SK-N-SH (cell line): ENCODE data around the gene UTP25. TPM values are rescaled to one million over a fixed set of nuclear protein-coding genes. Genes with fewer than 3 reads are reported as not detected.

Experiments used
- CTCF ChIA-PET: fragments of 300-600, 350-600 bp; formaldehyde crosslinking; extraction: SDS; loops from one replicate; lab custom pipeline; 2021; lab: Yijun Ruan, JAX
- POLR2A ChIA-PET: fragments of 350-600 bp; sonication (Branson Sonifier 250); formaldehyde crosslinking; extraction: SDS; loops from one replicate; lab custom pipeline; 2020; ENCODE audit warnings: antibody characterized with exemption, inconsistent platforms; lab: Yijun Ruan, JAX
- DNase-seq: peaks from one replicate; pipeline ENCODE4 v3.0.0; 2012
- H2AFZ ChIP-seq: fragments of 200-600 bp; sonication (generic); 2 replicates; pipeline ENCODE4 v1.8.1; 2016; ENCODE audit warnings: antibody characterized with exemption, mild to moderate bottlenecking, low read depth
- H3F3A ChIP-seq: fragments of 200-600 bp; sonication (generic); replicated peaks from 2 replicates; pipeline ENCODE3; 2016; ENCODE audit warnings: antibody characterized with exemption, mild to moderate bottlenecking; ENCODE audit not compliant: insufficient read depth
- H3K27ac ChIP-seq, 2 experiments: fragments of 200-500 bp in 1 of 2; fragments of 200-600 bp in 1 of 2; sonication (Bioruptor generic) in 1 of 2; sonication (generic), shearing (Covaris generic) in 1 of 2; 2 replicates each; pipeline versions ENCODE4 v1.5.1 to v1.6.1; 2014 to 2016; ENCODE audit warnings: low read depth in 2 of 2, inconsistent platforms in 1 of 2, low read length in 1 of 2, mild to moderate bottlenecking in 1 of 2, mixed read lengths in 1 of 2
- H3K27me3 ChIP-seq: fragments of 200-600 bp; sonication (generic), shearing (Covaris generic); 2 replicates; pipeline ENCODE4 v1.6.1; 2016; ENCODE audit warnings: mixed run types; ENCODE audit not compliant: insufficient read depth
- H3K36me3 ChIP-seq, 2 experiments: fragments of 200-500 bp in 1 of 2; fragments of 200-600 bp in 1 of 2; sonication (Bioruptor generic) in 1 of 2; sonication (generic) in 1 of 2; replicated peaks in 1 of 2; 2 replicates each; pipeline versions ENCODE3 to v1.5.1; 2014 to 2016; ENCODE audit warnings: low read length in 1 of 2, mild to moderate bottlenecking in 1 of 2; ENCODE audit not compliant: insufficient read depth in 2 of 2, control insufficient read depth in 1 of 2
- H3K4me1 ChIP-seq, 2 experiments: fragments of 200-500 bp in 1 of 2; fragments of 200-600 bp in 1 of 2; sonication (Bioruptor generic) in 1 of 2; sonication (generic), shearing (Covaris generic) in 1 of 2; 2 replicates each; pipeline versions ENCODE4 v1.5.1 to v1.6.1; 2014 to 2016; ENCODE audit warnings: low read depth in 1 of 2, low read length in 1 of 2, mixed run types in 1 of 2; ENCODE audit not compliant: insufficient read depth in 2 of 2, control insufficient read depth in 1 of 2
- H3K4me2 ChIP-seq: fragments of 200-600 bp; sonication (generic), shearing (Covaris generic); 2 replicates; pipeline ENCODE4 v1.6.1; 2017; ENCODE audit warnings: mixed run types
- H3K4me3 ChIP-seq, 2 experiments: fragments of 200-500 bp in 1 of 2; fragments of 200-600 bp in 1 of 2; sonication (Bioruptor generic) in 1 of 2; sonication (generic), shearing (Covaris generic) in 1 of 2; 2 replicates each; pipeline versions ENCODE4 v1.5.1 to v1.8.1; 2014 to 2016; ENCODE audit warnings: low read depth in 2 of 2, inconsistent platforms in 1 of 2, low read length in 1 of 2, mild to moderate bottlenecking in 1 of 2, mixed read lengths in 1 of 2, moderate library complexity in 1 of 2
- H3K79me2 ChIP-seq: fragments of 200-600 bp; sonication (generic); 2 replicates; pipeline ENCODE4 v1.8.1; 2017; ENCODE audit warnings: mild to moderate bottlenecking; ENCODE audit not compliant: insufficient read depth
- H3K9ac ChIP-seq: fragments of 200-600 bp; sonication (generic); 2 replicates; pipeline ENCODE4 v1.6.1; 2017; ENCODE audit warnings: mixed run types
- H3K9me2 ChIP-seq: fragments of 200-600 bp; sonication (generic); 2 replicates; pipeline ENCODE4 v1.6.1; 2017; ENCODE audit warnings: mixed run types
- H3K9me3 ChIP-seq: fragments of 200-600 bp; sonication (generic); 2 replicates; pipeline ENCODE4 v1.6.1; 2017; ENCODE audit warnings: mixed run types, mild to moderate bottlenecking, moderate library complexity
- H4K20me1 ChIP-seq: fragments of 200-600 bp; sonication (generic); 2 replicates; pipeline ENCODE4 v1.6.1; 2017; ENCODE audit warnings: mild to moderate bottlenecking, mixed run types; ENCODE audit not compliant: insufficient read depth
- CHD2 ChIP-seq: fragments of 150-350 bp; IDR thresholded peaks from 2 replicates; pipeline ENCODE4 v1.6.1; 2018; ENCODE audit warnings: low read length; ENCODE audit not compliant: partially characterized antibody
- EP300 ChIP-seq, 2 experiments: IDR thresholded peaks; 2 replicates each; pipeline versions ENCODE4 v1.4.0 to v1.6.1; 2012; ENCODE audit warnings: borderline replicate concordance in 1 of 2, low read depth in 1 of 2, low read length in 1 of 2
- FOSL2 ChIP-seq: IDR thresholded peaks from 2 replicates; pipeline ENCODE4 v1.4.0; 2012; ENCODE audit warnings: low read depth, mild to moderate bottlenecking, moderate library complexity, borderline replicate concordance
- GABPA ChIP-seq: IDR thresholded peaks from 2 replicates; pipeline ENCODE4 v1.4.0; 2012; ENCODE audit warnings: low read depth, mild to moderate bottlenecking
- MXI1 ChIP-seq: IDR thresholded peaks from 2 replicates; pipeline ENCODE4 v1.6.1; 2012; ENCODE audit warnings: mild to moderate bottlenecking, low read depth, low read length, improper control_type of control experiment
- NRF1 ChIP-seq: IDR thresholded peaks from 2 replicates; pipeline ENCODE4 v1.6.1; 2012; ENCODE audit warnings: low read depth, mild to moderate bottlenecking, low read length
- TAF1 ChIP-seq: IDR thresholded peaks from 2 replicates; pipeline ENCODE4 v1.6.1; 2012; ENCODE audit warnings: low read depth, mild to moderate bottlenecking, low read length, moderate library complexity, borderline replicate concordance
- TEAD4 ChIP-seq: IDR thresholded peaks from 2 replicates; pipeline ENCODE4 v1.4.0; 2012; ENCODE audit warnings: mild to moderate bottlenecking, borderline replicate concordance; ENCODE audit not compliant: insufficient read depth
- WGBS: methylation state at CpG from one replicate; pipeline ENCODE4 v1.1.6; 2017; ENCODE audit warnings: low lambda C conversion rate; 5-methylcytosine and 5-hydroxymethylcytosine counted together
- polyA plus RNA-seq, 3 experiments: library from polyadenylated mRNA; depleted of rRNA; stranded (reverse); fragments of >200 nt; gene quantifications; 2 replicates each; pipeline ENCODE4 v1.2.3, GENCODE V29; 2012
- TF ChIP-seq, protein P1 (sequence below): IDR thresholded peaks from 2 replicates; pipeline ENCODE4 v1.4.0; 2012; ENCODE audit warnings: low read depth, borderline replicate concordance
- TF ChIP-seq, protein P2 (sequence below): IDR thresholded peaks from 2 replicates; pipeline ENCODE4 v1.4.0; 2012; ENCODE audit warnings: low read depth
- TF ChIP-seq, protein P3 (sequence below): fragments of 150-350 bp; IDR thresholded peaks from 2 replicates; pipeline ENCODE4 v1.6.1; 2016; ENCODE audit warnings: mild to moderate bottlenecking, low read depth, low read length
- TF ChIP-seq, protein P4 (sequence below): fragments of 150-350 bp; IDR thresholded peaks from 2 replicates; pipeline ENCODE4 v1.6.1; 2017; ENCODE audit warnings: antibody characterized with exemption, low read length, low read depth, borderline replicate concordance

The UTP25 gene
- polyA plus RNA-seq, 1 of the 3 experiments (the other 2 are of a cell fraction): 6.3 TPM

DNA sequence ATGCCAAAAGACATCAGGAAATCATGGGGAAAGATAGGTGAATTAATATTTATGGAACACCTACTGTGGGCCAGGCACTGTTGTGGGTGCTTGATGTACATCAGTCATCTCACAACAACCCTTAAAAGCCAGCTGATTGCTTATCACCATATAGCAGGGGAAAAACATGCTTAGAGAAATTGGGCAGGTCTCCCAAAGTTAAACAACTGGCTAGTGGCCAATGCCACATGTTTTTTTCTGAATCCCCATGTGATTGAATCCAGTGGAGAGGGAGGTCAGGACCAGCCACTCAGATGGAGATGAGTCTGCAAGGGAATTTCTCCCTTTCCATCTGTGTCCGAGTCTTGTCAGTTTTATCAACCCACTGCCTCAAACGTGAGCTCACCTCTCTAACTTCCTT is 33.5 kb downstream of the UTP25 start:
- no peak overlapping the region; a peak in 1 of 4 replicates for H3K27ac ChIP-seq
- no peaks in the 10 kb centered on the region for H3K9me2 ChIP-seq
- no peak overlapping the region for H3K9ac ChIP-seq
- H3K27me3 ChIP-seq: no peaks in the 10 kb centered on the region
- 89% methylated on average over 2 of the region's 2 CpGs for WGBS
- H3K4me3 ChIP-seq: no peak overlapping the region
- H4K20me1 ChIP-seq: no peaks in the 10 kb centered on the region
- no peaks in the 10 kb centered on the region for H3K9me3 ChIP-seq
- H3K4me2 ChIP-seq: no peak overlapping the region
- TF ChIP-seq, protein P1, sequence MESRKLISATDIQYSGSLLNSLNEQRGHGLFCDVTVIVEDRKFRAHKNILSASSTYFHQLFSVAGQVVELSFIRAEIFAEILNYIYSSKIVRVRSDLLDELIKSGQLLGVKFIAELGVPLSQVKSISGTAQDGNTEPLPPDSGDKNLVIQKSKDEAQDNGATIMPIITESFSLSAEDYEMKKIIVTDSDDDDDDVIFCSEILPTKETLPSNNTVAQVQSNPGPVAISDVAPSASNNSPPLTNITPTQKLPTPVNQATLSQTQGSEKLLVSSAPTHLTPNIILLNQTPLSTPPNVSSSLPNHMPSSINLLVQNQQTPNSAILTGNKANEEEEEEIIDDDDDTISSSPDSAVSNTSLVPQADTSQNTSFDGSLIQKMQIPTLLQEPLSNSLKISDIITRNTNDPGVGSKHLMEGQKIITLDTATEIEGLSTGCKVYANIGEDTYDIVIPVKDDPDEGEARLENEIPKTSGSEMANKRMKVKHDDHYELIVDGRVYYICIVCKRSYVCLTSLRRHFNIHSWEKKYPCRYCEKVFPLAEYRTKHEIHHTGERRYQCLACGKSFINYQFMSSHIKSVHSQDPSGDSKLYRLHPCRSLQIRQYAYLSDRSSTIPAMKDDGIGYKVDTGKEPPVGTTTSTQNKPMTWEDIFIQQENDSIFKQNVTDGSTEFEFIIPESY: no peak
- TF ChIP-seq GABPA (no peak), NRF1 (no peak), TEAD4 (no peak), MXI1 (peak; percentile 33; the same call in 1 of the 2 replicates), EP300 (IDR thresholded peaks at IDR 0.05; ENCODE audit: borderline replicate concordance in 1 of 2, low read depth in 1 of 2, low read length in 1 of 2) (no peak), FOSL2 (no peak)
- TF ChIP-seq, protein P2, sequence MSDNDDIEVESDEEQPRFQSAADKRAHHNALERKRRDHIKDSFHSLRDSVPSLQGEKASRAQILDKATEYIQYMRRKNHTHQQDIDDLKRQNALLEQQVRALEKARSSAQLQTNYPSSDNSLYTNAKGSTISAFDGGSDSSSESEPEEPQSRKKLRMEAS: no peak
- TF ChIP-seq, all 33 proteins: peak for 1
- ChIA-PET POLR2A (no interaction called here), CTCF (interaction anchor here (0.6 to 19.7 kb wide), 29 partner anchors 8 to 449 kb away, joined by 3 to 317 read pairs (median 4); no protein-coding TSS in a partner anchor)
- Histone ChIP-seq H2AFZ (no peak overlapping the region), H3F3A (peaks cover 16% of the 10 kb centered on the region), H3K79me2 (no peaks in the 10 kb centered on the region), H3K36me3 (peaks cover 0 to 7% of the 10 kb centered on the region in 2 experiments), H3K4me1 (peaks cover 12 to 14% of the 10 kb centered on the region in 2 experiments; a peak in 3 of 4 replicates)
- DNase-seq: peak; percentile 42

DNA sequence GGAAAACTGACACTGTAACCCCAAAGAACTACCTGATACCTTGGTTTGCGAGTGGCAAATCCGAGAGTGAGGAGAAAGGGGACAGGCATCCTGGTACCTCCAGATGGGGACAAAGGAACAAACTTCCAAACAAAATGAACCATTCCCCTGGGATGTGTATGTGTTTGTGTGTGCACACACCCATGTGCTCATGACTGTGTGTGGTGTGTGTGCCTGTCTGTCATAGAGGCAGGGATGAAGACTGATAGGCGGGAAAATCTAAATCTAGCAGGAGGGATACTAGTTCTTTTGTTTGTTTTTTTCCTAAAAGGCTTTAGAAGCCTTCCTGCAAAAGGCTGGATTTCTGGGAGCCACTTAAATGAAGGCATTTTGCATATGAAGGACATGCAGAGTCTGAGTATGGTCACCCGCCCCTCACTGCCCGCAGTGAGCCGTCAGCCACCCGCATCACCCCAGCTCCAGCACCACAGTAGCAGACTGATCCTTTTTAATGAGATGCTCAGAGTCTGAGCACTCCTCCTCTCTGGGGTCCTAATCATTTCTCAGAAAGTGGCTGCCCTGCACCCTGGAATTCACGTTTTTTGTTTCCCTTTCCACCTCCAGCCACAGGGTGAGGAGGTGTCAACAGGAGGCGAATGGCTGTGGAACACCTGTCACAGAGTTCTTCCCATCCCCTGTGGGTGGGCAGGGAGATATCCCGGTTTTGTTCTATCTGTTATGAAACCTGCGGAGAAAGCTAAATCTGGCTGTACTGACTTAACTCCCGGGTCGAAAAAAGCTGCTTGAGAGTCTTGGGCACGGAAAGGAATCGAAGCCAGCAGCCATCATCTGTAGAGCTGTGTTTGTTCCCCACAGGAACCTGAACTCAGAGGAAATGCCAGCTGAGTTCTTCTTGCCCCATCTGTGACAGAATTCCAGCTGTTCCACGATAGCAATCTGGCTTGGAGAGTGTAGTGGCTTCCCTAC is 34.9 kb downstream of the UTP25 start:
- WGBS: 91% methylated on average over 14 of the region's 16 CpGs
- ChIA-PET POLR2A (no interaction called here), CTCF (interaction anchor here (0.6 to 19.7 kb wide), 10 partner anchors 9 to 1652 kb away, joined by 3 to 317 read pairs (median 6); no protein-coding TSS in a partner anchor)
- H3K9me3 ChIP-seq: no peaks in the 10 kb centered on the region
- no peak overlapping the region for H3K4me3 ChIP-seq
- no peak overlapping the region for H3K4me2 ChIP-seq
- no peak for TF ChIP-seq FOSL2
- TF ChIP-seq, protein P3, sequence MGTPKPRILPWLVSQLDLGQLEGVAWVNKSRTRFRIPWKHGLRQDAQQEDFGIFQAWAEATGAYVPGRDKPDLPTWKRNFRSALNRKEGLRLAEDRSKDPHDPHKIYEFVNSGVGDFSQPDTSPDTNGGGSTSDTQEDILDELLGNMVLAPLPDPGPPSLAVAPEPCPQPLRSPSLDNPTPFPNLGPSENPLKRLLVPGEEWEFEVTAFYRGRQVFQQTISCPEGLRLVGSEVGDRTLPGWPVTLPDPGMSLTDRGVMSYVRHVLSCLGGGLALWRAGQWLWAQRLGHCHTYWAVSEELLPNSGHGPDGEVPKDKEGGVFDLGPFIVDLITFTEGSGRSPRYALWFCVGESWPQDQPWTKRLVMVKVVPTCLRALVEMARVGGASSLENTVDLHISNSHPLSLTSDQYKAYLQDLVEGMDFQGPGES: no peak
- no peak for TF ChIP-seq MXI1
- TF ChIP-seq, protein P1: no peak
- TF ChIP-seq, protein P4, sequence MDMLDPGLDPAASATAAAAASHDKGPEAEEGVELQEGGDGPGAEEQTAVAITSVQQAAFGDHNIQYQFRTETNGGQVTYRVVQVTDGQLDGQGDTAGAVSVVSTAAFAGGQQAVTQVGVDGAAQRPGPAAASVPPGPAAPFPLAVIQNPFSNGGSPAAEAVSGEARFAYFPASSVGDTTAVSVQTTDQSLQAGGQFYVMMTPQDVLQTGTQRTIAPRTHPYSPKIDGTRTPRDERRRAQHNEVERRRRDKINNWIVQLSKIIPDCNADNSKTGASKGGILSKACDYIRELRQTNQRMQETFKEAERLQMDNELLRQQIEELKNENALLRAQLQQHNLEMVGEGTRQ: no peak
- no peak for TF ChIP-seq CHD2
- TF ChIP-seq TAF1: no peak
- no peak for DNase-seq
- no peak overlapping the region for H3K9ac ChIP-seq
- no peak overlapping the region for H3K27ac ChIP-seq
- peaks cover 12 to 14% of the 10 kb centered on the region in 2 experiments; a peak in 3 of 4 replicates for H3K4me1 ChIP-seq
- H3K9me2 ChIP-seq: no peaks in the 10 kb centered on the region
- H4K20me1 ChIP-seq: no peaks in the 10 kb centered on the region
- H2AFZ ChIP-seq: no peak overlapping the region
- H3K27me3 ChIP-seq: no peaks in the 10 kb centered on the region
- peaks cover 8% of the 10 kb centered on the region for H3F3A ChIP-seq
- peaks cover 0 to 5% of the 10 kb centered on the region in 2 experiments for H3K36me3 ChIP-seq
- H3K79me2 ChIP-seq: no peaks in the 10 kb centered on the region
